ENCODE results near the gene PAFAH1B1.
"Not testable (repeated sequence)": the region's sequence is repeated elsewhere in the genome, so short reads cannot be mapped to it uniquely, and the experiment has no call there.

PAFAH1B1 gene

DNA sequence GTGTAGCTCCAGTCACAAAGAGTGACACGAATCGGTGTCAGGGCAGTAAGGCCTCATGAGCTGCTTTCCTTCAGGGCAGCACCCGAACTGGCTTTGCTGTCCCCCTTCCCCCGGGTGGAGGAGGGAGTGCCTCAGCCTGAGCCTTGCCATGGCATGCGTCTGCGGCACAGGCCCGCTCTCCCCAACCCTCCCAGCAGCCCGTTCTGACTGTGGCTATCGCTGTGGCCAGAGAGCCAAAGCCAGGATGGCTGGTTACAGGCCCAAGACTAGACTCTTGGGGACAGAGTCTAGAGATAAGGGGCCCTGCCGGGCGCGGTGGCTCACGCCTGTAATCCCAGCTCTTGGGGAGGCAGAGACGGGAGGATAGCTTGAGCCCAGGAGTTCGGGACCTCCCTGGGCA, 92.2 kb downstream of the PAFAH1B1 start:
- FAIRE-seq (no peak), DNase-seq (ENCODE audit: extremely low spot score, insufficient read length, low read depth) (no peak)

DNA sequence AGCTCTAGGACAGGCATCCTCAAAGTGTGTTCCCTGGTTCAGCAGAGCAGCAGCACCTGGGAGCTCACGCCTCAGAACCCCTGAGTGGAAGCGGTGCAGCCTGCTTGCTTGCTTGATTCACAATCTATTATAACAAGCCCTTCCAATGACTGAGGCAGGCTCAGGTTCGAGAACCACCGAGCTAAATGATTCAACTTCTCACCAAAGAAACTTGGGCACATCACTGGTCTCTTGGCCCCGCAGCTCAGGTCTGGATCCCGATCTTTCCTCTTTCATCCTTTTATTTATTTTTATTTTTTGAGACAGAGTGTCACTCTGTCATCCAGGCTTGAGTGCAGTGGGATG, 93.6 kb downstream of the PAFAH1B1 start:
- no peak for FAIRE-seq

DNA sequence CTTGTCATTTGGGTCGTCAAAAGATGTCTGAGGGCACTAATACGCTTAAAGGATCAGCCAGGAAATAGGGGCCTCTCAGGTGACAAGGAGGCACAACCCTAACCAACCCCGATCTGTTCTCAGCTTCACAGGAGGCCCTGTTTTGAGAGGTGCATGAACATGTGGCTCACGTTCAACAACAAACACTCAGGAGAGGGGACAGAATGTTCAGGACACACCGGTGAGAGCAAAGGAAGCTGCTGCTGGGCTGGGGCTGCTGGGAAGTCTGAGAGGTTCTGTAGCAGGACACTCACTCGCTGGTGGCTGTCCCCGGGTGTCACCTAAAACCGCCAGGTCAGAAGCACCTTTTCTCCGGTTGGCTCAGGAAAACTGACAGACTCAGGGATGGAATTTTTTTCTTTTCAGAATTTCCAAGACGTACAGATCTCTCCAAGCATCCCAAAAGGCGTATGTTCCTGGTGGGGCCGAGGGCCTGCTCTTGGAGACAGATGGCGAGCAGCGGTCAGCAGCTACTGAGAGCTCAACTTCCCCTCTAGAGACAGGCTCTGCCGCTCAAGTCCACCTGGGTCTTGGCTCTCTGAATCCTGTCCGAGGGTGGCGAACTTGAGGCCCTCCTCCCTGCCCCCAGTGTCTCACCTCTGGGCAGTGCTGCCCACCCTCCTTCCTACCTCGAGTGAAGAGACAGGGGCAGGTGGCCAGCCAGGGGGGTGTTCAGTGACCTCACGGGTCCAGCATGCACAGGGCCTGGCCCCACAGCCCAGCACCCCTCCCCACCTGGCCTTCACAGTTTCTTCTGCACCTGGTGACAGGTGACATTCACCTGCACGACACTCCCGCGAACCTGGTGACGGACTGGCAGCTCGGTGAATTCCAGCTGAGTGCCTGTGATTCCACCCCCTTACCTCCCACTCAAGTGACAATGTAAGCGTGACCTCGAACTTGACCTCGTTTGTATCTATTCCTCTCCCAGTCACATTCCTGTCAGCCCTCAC, 95.2 kb downstream of the PAFAH1B1 start:
- DNase-seq (ENCODE audit: extremely low spot score, insufficient read length, low read depth) (no peak), FAIRE-seq (no peak)

More for the DNA sequence above, 93.6 kb downstream of the PAFAH1B1 start:
- DNase-seq (ENCODE audit: extremely low spot score, insufficient read length, low read depth), result no peak

DNA sequence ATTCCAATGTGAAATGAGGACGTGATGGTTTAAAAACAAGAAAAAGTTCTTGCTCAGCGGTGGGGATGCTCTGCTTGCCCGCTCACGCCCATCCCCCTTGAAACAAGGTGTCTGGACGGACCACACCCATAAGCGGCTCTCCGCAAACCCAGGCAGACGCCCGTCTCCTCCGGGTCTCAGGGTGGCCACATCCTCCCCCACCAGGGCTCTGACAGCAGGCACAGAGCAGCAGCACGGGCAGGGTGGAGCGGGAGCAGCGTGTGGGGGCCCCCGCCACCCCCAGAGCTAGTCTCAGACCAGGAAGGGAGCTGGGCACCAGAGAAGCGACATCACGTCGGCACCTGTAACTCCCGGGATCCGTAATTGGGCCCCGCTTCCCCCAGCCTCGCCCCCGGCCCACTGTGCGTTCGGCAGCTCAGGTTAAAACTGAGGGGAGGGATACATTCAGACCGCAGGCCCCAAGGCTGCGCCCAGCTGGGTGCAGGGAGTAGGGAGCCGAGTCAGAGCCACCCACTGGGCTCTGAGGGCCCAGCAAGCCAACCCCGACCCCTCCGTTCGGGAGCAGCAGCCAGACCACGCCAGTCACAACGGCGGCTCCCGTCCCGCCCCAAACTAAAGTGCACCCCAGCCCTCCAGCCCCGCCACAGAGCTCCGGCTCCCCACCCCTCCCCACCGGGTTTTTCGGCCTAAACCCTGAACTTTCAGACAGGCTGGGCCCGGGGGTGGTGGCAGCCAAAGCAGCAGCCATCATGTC, 96.1 kb downstream of the PAFAH1B1 start:
- no peak for FAIRE-seq
- no peak for DNase-seq (ENCODE audit: extremely low spot score, insufficient read length, low read depth)

DNA sequence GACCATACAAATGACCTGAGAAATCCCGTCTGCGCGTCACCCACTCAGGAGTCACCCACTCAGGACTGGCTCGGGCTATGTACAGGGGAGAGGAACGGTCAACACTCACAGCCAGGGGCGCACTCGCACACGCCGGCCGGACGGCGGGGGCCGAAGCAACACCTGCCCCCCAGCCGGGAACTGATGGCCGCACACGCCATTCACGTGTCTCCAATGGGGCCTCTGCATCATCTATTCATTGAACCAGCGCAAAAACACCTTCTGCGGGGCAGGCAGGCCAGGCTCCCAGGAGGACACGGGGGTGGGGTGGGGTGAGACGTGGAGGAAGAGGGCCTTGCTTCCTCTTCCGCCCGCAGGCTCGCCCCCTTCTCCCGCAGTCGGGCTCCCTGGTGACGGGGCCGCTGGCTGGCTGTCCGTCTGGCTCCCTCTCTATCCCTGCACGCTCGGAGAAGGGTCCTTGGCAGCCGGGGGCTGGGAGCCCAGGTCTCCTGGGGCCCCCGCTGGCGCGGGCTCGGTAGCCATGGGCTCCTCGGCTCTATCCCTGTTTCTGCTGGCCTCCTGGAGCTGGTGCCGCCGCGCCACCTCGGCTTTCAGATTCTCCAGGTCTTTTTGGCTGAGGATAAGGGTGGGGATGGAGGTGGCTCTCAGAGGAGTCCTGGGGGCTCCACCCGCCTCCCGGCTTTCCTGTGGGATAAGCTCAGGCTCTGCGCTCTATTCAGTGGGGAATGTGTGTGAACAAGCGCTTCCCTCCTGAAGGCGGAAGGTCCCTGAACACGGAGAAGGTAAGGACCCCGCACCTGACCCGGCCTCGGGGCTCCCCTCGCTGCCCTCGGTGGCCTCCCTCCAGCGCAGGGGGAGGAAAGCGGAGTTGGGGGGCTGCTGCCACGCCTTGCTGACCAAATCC, 97.0 kb downstream of the PAFAH1B1 start:
- DNase-seq (ENCODE audit: extremely low spot score, insufficient read length, low read depth) (no peak), FAIRE-seq (no peak)

DNA sequence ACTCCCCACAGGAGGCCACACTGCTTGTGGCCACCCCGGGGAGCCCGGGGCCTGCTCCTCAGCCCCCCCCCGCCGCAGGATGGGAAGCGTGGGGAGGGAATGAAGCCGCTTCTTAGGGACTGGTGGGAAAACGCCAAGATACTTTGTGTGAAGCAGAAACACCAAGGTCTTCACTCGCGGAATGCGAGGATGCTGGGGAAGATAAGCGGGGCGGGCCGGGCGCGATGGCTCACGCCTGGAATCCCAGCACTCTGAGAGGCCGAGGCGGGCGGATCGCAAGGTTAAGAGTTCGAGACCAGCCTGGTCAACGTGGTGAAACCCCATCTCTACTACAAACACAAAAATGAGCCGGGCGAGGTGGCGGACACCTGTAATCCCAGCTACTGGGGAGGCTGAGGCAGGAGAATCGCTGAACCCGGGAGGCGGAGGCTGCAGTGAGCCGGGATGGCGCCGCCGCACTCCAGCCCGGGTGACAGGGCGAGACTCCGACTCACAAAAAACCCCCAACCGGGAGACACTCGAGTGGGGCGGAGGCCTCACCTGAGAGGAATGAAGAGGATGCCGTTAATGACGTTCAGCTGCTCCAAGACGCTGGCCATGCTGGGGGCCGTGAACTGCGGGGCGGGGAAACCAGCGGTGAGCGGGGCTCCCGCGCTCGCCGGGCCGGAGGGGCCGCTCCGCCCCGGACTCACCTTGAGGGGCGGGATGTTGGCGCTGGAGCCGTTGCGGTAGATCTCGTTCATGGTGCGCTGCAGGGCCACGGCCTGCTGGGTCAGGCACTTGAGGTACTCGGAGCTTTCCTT, 97.8 kb downstream of the PAFAH1B1 start:
- DNase-seq (ENCODE audit: extremely low spot score, insufficient read length, low read depth), result no peak

DNA sequence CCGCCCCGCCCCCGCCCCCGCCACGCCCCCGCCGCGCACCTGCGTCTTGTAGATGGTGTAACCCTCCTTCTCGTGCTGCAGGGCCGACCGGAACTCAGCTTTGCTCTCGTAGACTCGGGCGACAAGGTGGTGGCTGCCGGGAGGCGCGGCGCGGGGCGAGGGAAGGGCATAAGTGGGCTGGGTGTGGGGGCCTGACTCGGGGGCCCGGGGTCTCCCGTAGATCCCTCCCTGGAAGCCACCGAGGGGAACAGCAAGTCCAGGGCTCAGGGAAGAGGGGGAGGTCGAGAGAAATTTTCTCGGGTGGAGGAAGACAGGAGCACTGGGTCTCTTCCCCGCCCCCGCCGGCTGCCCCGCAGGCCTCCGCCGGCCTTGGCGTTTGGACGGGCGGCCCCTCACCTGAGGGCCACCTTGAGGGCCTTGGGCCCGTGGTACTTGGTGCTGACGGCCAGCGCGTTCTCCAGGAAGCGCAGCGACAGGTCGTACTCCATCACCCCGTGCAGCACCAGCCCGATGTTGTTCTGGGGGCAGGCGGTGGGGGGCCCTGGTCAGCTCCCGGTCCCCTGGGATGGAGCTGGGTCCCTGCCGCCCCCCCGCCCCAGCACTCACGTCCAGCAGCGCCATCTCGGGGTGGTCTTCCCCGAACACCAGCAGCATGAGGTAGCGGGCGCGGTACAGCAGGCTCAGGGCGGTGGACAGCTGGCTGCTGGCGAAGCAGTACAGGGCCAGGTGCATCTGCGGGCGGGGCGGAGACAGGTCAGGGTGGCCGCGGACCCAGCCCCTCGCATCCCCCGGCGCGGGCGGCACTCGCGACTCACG, 98.7 kb downstream of the PAFAH1B1 start:
- FAIRE-seq (no peak), DNase-seq (ENCODE audit: extremely low spot score, insufficient read length, low read depth) (no peak)

More for the DNA sequence above, 97.8 kb downstream of the PAFAH1B1 start:
- no peak for FAIRE-seq

DNA sequence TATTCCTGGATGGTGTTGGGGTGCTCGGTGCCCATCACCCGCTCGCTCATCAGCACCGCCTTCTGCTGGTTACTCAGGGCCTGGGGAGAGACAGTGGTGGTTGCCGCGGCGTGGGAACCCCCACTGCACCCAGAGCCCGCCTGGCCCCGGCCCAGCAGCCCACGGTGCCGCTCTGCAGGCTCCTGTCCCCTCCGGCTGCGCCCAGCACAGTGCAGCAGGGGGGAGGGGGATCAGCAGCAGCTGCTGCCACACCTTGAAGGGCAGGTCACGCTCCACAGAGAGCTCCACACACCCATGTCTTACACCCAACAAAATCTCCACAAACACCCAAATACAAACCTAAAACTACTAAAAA, 99.3 kb downstream of the PAFAH1B1 start:
- no peak for DNase-seq (ENCODE audit: extremely low spot score, insufficient read length, low read depth)
- FAIRE-seq, result no peak

DNA sequence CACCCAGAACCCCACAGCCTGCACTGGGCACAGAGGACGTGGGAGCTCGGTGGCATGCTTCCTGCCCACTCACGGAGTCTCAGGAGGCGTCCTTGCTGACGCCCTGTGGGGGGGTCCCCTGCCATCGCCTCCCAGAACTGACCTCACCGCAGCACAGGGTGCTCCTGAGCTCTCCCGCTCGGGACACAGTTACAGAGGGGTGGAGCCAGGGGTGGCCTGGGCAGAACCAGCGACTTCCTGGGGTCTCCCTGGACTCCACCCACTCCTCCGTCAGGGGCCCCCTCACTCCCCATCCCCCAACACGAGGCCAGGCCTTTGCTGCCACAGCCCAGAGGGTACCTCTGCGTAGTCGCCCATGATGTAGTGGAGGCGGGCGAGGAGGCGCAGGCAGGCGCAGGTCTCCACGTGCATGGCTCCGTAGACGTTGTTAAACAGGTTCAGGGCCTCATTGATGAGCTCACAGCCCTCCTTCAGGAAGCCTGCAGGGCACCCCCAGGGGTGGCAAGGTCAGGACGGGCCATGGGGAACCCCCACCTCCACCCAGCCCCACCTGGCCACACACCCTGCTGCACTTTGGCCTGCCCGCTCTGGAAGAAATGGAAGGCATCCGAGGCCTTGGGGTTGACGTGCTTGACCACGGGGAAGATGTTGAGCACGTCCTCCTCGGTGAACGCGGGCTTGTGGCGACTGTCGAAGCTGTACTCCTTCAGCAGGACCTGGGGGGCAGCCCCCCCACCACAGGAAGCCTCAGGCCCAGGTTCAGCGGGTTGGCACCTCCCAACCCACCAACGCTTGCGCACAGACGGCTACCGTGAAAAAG, 100.3 kb downstream of the PAFAH1B1 start:
- FAIRE-seq, result no peak
- DNase-seq (ENCODE audit: extremely low spot score, insufficient read length, low read depth), result no peak

DNA sequence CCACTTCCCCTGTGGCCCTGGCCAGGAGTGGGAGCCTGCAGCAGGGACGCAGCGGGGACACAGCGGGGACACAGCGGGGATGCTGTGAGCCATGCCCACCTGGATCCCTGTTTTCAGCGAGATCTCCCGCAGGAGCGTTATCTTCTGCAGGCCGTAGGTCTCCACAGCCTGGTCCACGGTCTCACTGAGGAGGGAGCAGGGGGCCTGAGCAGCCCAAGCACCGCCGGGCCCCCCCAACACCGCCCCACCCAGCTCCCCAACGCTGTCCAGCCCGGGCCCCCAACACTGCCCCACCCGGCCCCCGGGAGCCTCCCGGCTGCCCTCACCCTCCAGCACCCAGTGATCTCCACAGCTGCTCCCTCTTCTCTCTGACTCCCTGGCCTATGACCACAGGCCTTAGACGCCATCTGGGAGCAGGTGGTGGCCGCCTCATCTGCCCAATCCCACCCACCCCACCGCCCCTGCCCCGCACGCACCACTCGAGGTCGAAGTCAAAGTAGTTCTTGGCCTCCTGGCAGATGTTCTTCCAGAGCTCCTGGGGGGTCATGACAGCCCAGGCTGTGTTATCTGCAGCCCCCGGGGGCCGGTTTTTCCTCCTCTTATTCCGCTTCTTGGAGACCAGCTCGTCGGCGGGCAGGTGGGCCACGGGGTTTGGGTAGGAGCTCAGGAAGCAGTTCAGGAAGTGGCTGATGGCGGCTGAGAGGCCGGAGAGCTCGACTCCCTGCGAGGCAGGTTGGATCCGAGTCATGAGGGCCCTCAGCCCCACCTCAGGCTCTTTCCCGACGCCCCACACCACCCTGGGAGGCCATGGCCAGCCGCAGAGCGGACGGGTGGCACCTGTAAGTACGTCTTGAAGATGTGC, 101.2 kb downstream of the PAFAH1B1 start:
- DNase-seq (ENCODE audit: extremely low spot score, insufficient read length, low read depth) (no peak), FAIRE-seq (no peak)

DNA sequence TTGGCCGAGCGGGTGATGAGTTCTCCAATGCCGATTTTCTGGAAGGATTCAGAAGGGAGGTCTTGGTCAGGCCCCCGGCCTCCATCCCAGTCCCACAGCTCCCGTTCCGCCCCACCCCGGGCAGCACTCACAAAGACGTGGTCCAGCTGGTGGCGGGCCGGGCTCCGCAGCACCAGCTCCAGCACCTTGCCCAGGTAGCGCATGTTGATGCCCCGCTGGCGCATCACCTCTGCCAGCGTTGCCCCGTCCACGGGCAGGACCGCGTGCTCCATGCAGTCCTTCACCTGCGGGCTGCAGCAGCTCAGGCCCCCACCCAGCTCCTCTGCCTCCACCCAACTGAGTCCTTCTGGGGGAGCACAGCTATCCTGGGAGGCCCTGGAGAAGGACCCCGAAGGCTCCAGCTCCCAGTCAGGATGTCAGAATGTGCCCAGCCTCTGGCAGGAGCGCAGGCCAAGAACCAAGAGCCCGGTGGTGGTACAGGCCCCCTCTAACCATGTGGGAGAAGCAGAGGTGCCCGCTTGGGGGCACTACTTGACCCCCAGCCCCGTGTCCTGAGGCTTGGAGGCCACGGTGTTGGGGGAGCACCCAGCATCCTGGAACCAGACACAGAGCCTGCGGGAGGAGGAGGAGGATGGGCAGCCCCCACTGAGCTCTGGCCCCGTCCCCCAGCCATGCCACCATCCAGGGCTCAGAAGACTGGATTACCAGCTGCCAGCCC, 101.9 kb downstream of the PAFAH1B1 start:
- no peak for DNase-seq (ENCODE audit: extremely low spot score, insufficient read length, low read depth)
- FAIRE-seq, result no peak

DNA sequence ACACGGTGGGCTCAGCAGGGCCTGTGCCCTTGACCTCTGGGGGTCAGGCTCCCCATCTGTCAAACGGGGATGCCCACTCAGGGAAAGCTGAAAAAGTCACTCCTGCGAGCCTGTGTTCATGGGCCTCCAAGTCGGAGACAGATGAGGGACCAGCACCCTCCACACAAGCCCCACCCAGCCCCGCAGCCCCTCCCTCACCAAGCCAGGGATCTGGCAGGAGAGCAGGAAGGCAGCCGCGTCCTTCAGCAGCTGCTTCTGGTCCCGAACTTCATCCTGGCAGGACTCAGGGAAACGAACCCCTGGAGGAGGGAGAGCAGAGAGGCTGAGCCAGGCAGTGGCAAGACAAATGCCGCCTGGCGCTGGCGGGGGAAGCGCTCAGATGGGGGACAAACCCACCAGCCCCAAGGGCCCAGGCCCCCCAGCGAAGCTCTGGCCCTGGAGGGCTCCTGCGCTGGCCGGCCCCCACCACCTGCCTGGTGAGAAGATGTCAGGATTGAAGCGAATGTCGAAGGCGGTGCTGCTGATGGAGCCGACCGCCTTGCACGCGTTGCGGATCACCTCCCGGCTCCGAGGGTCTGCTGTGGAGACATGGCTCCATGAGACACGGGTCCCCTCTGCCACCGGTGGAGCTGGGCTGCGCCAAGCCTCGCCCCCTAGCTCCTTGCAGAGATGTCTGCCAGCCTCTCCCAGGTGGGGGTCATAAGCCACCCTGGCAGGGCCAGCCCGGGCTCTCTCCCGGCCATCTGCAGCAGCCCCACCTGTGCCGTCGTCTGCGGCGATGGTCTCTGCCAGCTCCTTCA, 102.7 kb downstream of the PAFAH1B1 start:
- no peak for FAIRE-seq
- no peak for DNase-seq (ENCODE audit: extremely low spot score, insufficient read length, low read depth)

DNA sequence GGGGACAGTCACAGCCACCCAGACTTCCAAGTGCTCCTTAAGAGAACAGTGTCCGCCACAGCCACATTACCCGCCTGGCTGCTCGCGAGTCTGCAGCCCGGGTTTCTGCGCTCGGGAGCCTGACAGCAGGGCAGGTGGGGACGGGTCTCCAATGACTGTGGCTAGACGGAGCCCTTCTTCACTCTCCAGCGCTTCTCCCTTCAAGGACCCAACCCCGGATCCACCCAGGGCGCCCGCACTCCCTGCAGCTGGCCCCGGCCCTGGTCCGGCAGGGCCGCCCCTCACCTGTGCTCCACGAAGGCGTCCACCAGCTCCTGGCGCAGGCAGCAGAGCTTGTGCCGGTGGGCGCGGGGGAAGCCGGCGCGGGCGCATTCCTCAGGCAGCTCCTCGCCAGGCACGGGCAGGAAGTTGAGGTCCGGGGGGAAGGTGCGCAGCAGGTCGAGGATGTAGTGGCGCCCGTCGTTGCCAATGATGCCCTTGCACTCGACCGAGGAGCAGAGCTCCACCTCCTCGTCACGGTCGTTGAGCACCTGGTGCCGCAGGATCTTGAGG, 104.2 kb downstream of the PAFAH1B1 start:
- no peak for FAIRE-seq
- no peak for DNase-seq (ENCODE audit: extremely low spot score, insufficient read length, low read depth)

DNA sequence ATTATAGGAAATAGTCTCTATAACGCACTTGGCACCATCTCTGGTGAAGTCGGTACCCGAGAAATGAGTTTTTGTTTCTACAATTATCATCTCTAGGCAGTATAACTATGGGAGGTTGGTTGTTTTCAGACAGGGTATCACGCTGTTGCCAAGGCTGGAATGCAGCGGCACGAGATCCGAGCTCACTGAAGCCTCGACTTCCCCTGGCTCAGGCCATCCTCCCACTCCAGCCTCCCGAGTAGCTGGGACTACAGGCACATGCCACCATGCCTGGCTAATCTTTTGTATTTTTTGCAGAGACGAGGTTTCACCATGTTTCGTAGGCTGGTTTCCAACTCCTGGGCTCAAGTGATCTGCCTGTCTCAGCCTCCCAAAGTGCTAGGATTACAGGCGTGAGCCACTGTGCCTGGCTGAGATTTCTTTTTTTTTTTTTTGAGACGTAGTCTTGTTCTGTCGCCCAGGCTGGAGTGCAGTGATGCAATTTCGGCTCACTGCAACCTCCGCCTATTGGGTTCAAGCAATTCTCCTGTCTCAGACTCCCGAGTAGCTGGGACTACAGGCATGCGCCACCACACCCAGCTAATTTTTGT, 105.9 kb downstream of the PAFAH1B1 start:
- not testable (repeated sequence) for FAIRE-seq

DNA sequence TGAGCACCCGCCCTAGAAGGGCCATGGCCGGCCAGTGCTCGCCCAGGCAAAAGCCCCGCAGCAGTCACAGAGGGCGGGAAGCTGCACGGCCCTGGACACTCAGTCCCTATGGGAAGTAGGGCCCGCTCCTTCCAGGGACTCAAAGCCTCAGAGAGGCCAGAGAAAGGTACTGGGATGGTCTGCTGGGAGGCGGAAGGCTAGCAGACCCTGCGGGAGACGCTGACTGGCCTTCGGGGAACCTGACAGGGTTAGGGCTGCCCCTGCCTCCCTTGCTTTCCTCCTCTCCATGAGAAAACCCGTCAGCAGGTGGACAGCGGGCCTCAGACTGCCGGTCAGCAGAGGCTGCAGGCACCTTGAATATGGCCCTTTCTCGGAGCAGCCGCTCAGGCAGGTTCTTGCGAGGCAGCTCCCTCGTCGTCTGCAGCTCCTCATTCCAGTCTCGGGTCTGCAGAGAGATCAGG, 106.6 kb downstream of the PAFAH1B1 start:
- FAIRE-seq (no peak), DNase-seq (ENCODE audit: extremely low spot score, insufficient read length, low read depth) (no peak)

More for the DNA sequence above, 105.9 kb downstream of the PAFAH1B1 start:
- not testable (repeated sequence) for DNase-seq (ENCODE audit: extremely low spot score, insufficient read length, low read depth)

All from GM18507 (cell line).